H1 (cell line): ENCODE results near the gene LRRC14B. TPM values are rescaled to one million over a fixed set of nuclear protein-coding genes. Genes with fewer than 3 reads are reported as not detected.

Experiments used
- CTCF ChIA-PET: fragments of 300-600 bp; sonication (Branson Sonifier 250); formaldehyde crosslinking; loops from one replicate; lab custom pipeline; 2021; ENCODE audit not compliant: partially characterized antibody; lab: Charles Lee
- POLR2A ChIA-PET: fragments of 300-600 bp; sonication (Branson Sonifier 250); formaldehyde crosslinking; loops from one replicate; lab custom pipeline; 2021; ENCODE audit warnings: inconsistent platforms; ENCODE audit not compliant: partially characterized antibody; lab: Charles Lee
- DNase-seq, 2 experiments: peaks; one replicate each; pipeline versions ENCODE4 v3.0.0 to v3.0.0-alpha.2; 2010 to 2022; ENCODE audit warnings: low spot score in 2 of 2, low read depth in 1 of 2, mixed read lengths in 1 of 2
- FAIRE-seq: peaks from 2 replicates; lab custom pipeline; 2011; peaks lifted over from hg19 to GRCh38; lab: Jason Lieb, UNC
- H2AFZ ChIP-seq: 2 replicates; pipeline ENCODE4 v1.8.1; 2012; ENCODE audit warnings: low read length, inconsistent platforms
- H2AK5ac ChIP-seq: 2 replicates; pipeline ENCODE4 v1.6.1; 2013; ENCODE audit warnings: low read depth, low read length
- H2BK120ac ChIP-seq: replicated peaks from 2 replicates; pipeline ENCODE3; 2013; ENCODE audit warnings: low read depth, low read length, inconsistent platforms
- H2BK12ac ChIP-seq: 2 replicates; pipeline ENCODE4 v1.6.1; 2013; ENCODE audit warnings: low read depth, low read length
- H2BK15ac ChIP-seq: 2 replicates; pipeline ENCODE4 v1.6.1; 2013; ENCODE audit warnings: low read length
- H2BK20ac ChIP-seq: 2 replicates; pipeline ENCODE4 v1.6.1; 2013; ENCODE audit warnings: low read length
- H2BK5ac ChIP-seq: 2 replicates; pipeline ENCODE4 v1.6.1; 2013; ENCODE audit warnings: low read depth, low read length
- H3K14ac ChIP-seq: 2 replicates; pipeline ENCODE4 v1.6.1; 2013; ENCODE audit warnings: inconsistent platforms; ENCODE audit not compliant: insufficient read length
- H3K18ac ChIP-seq: 2 replicates; pipeline ENCODE4 v1.6.1; 2013; ENCODE audit warnings: low read length; ENCODE audit errors: extremely low read depth
- H3K23ac ChIP-seq: 2 replicates; pipeline ENCODE4 v1.6.1; 2013; ENCODE audit warnings: inconsistent platforms; ENCODE audit not compliant: insufficient read length
- H3K23me2 ChIP-seq: 2 replicates; pipeline ENCODE4 v1.6.1; 2013; ENCODE audit warnings: low read depth, low read length
- H3K27ac ChIP-seq: 2 replicates; pipeline ENCODE4 v1.6.1; 2011; ENCODE audit warnings: low read depth, low read length, inconsistent platforms
- H3K27me3 ChIP-seq, 4 experiments: replicated peaks in 1 of 4; 1 replicate in 1 of 4; 2 replicates in 3 of 4; pipeline versions ENCODE4 v1.6.1 to v1.8.1; 2011 to 2013; ENCODE audit warnings: low read length in 3 of 4, mild to moderate bottlenecking in 3 of 4, inconsistent platforms in 2 of 4, mixed read lengths in 2 of 4, moderate library complexity in 1 of 4; ENCODE audit not compliant: control insufficient read depth in 3 of 4, insufficient read depth in 3 of 4; ENCODE audit errors: extremely low read depth in 1 of 4
- H3K36me3 ChIP-seq, 4 experiments: 2 replicates each; pipeline versions ENCODE4 v1.6.1 to v1.8.1; 2011 to 2013; ENCODE audit warnings: mild to moderate bottlenecking in 4 of 4, low read length in 3 of 4, moderate library complexity in 2 of 4, control low read depth in 1 of 4, inconsistent platforms in 1 of 4; ENCODE audit not compliant: insufficient read depth in 4 of 4, control insufficient read depth in 2 of 4
- H3K4ac ChIP-seq: replicated peaks from 2 replicates; pipeline ENCODE3; 2013; ENCODE audit warnings: low read length, low read depth, mixed read lengths, inconsistent platforms; ENCODE audit not compliant: insufficient read length
- H3K4me1 ChIP-seq, 4 experiments: replicated peaks in 1 of 4; 1 replicate in 1 of 4; 2 replicates in 3 of 4; pipeline versions ENCODE4 v1.6.1 to v1.8.1; 2011 to 2013; ENCODE audit warnings: low read length in 3 of 4, inconsistent platforms in 2 of 4, mixed read lengths in 1 of 4; ENCODE audit not compliant: insufficient read depth in 4 of 4, control insufficient read depth in 3 of 4
- H3K4me2 ChIP-seq, 2 experiments: 2 replicates each; pipeline versions ENCODE4 v1.6.1 to v1.8.1; 2011 to 2013; ENCODE audit warnings: low read depth in 2 of 2, low read length in 2 of 2, control low read depth in 1 of 2, inconsistent platforms in 1 of 2, mild to moderate bottlenecking in 1 of 2; ENCODE audit not compliant: insufficient read depth in 1 of 2
- H3K4me3 ChIP-seq, 4 experiments: fragments of 200-600, 300-600 bp in 1 of 4; sonication (generic), shearing (Covaris generic), sonication (Bioruptor Twin) in 1 of 4; 2 replicates each; pipeline versions ENCODE4 v1.5.1 to v1.8.1; 2011 to 2016; ENCODE audit warnings: low read length in 4 of 4, low read depth in 3 of 4, control low read depth in 2 of 4, inconsistent platforms in 2 of 4, mild to moderate bottlenecking in 2 of 4, mixed read lengths in 1 of 4, moderate library complexity in 1 of 4; ENCODE audit not compliant: insufficient read depth in 2 of 4; ENCODE audit errors: extremely low read depth in 1 of 4
- H3K56ac ChIP-seq: replicated peaks from 2 replicates; pipeline ENCODE3; 2013; ENCODE audit warnings: low read depth, mild to moderate bottlenecking, mixed read lengths, low read length, inconsistent platforms; ENCODE audit not compliant: insufficient read length
- H3K79me1 ChIP-seq: 2 replicates; pipeline ENCODE4 v1.6.1; 2013; ENCODE audit warnings: low read depth, low read length, control low read depth
- H3K79me2 ChIP-seq, 2 experiments: 2 replicates each; pipeline versions ENCODE4 v1.6.1 to v1.8.1; 2012 to 2013; ENCODE audit warnings: low read length in 2 of 2, mild to moderate bottlenecking in 2 of 2, inconsistent platforms in 1 of 2; ENCODE audit not compliant: insufficient read depth in 2 of 2, control insufficient read depth in 1 of 2
- H3K9ac ChIP-seq, 4 experiments: replicated peaks in 1 of 4; 1 replicate in 1 of 4; 2 replicates in 3 of 4; pipeline versions ENCODE4 v1.6.1 to v1.8.1; 2011 to 2013; ENCODE audit warnings: low read depth in 3 of 4, low read length in 3 of 4, control low read depth in 2 of 4, mild to moderate bottlenecking in 2 of 4, moderate library complexity in 2 of 4, inconsistent platforms in 1 of 4; ENCODE audit errors: extremely low read depth in 1 of 4
- H3K9me3 ChIP-seq, 2 experiments: 2 replicates each; pipeline versions ENCODE4 v1.6.1 to v1.8.1; 2012 to 2013; ENCODE audit warnings: mild to moderate bottlenecking in 2 of 2, moderate library complexity in 2 of 2, control low read depth in 1 of 2, inconsistent platforms in 1 of 2, low read depth in 1 of 2, low read length in 1 of 2, mixed read lengths in 1 of 2; ENCODE audit not compliant: insufficient read depth in 2 of 2
- H4K20me1 ChIP-seq, 2 experiments: replicated peaks in 1 of 2; 2 replicates each; pipeline versions ENCODE3 to v1.8.1; 2011 to 2013; ENCODE audit warnings: inconsistent platforms in 2 of 2, low read length in 2 of 2, mild to moderate bottlenecking in 1 of 2; ENCODE audit not compliant: insufficient read depth in 2 of 2, control insufficient read depth in 1 of 2
- H4K5ac ChIP-seq: 2 replicates; pipeline ENCODE4 v1.6.1; 2013; ENCODE audit warnings: low read length, low read depth, mixed read lengths, inconsistent platforms; ENCODE audit not compliant: insufficient read length
- H4K8ac ChIP-seq: 2 replicates; pipeline ENCODE4 v1.8.0; 2013; ENCODE audit warnings: mild to moderate bottlenecking, moderate library complexity, low read length, inconsistent platforms; ENCODE audit not compliant: insufficient read depth; ENCODE audit errors: extremely low read depth
- H4K91ac ChIP-seq: replicated peaks from 2 replicates; pipeline ENCODE3; 2013; ENCODE audit warnings: low read length, mixed read lengths, inconsistent platforms; ENCODE audit not compliant: insufficient read length
- ASH2L ChIP-seq: fragments of 200-600, 300-600 bp; sonication (generic); IDR thresholded peaks from one replicate; pipeline ENCODE4 v1.7.1; 2017; ENCODE audit warnings: low read length
- CEBPB ChIP-seq: IDR thresholded peaks from 2 replicates; pipeline ENCODE4 v1.6.1; 2012; ENCODE audit warnings: low read depth, low read length
- CREB1 ChIP-seq: IDR thresholded peaks from 2 replicates; pipeline ENCODE4 v1.6.1; 2012; ENCODE audit warnings: inconsistent platforms
- FOSL1 ChIP-seq: IDR thresholded peaks from 2 replicates; pipeline ENCODE4 v1.6.1; 2011; ENCODE audit warnings: mild to moderate bottlenecking, low read depth, low read length, moderate library complexity; ENCODE audit not compliant: insufficient read depth
- GABPA ChIP-seq: IDR thresholded peaks from 2 replicates; pipeline ENCODE4 v1.6.1; 2011; ENCODE audit warnings: mild to moderate bottlenecking, low read length, moderate library complexity, borderline replicate concordance; ENCODE audit not compliant: insufficient read depth
- HDAC6 ChIP-seq: IDR thresholded peaks from one replicate; pipeline ENCODE4 v1.7.1; 2012; ENCODE audit warnings: low read depth, mild to moderate bottlenecking, inconsistent platforms, low read length, moderate library complexity
- JUN ChIP-seq: IDR thresholded peaks from 2 replicates; pipeline ENCODE4 v1.6.1; 2011; ENCODE audit warnings: low read depth, mild to moderate bottlenecking, improper control_type of control experiment, low read length
- MAX ChIP-seq: IDR thresholded peaks from 2 replicates; pipeline ENCODE4 v1.6.1; 2012; ENCODE audit warnings: inconsistent platforms
- POLR2A ChIP-seq, 2 experiments: IDR thresholded peaks; 1 replicate in 1 of 2; 2 replicates in 1 of 2; pipeline ENCODE4 v1.6.1; 2011; ENCODE audit warnings: low read depth in 2 of 2, low read length in 2 of 2, mild to moderate bottlenecking in 2 of 2; ENCODE audit errors: control extremely low read depth in 1 of 2
- POLR2AphosphoS5 ChIP-seq: IDR thresholded peaks from 2 replicates; pipeline ENCODE4 v1.6.1; 2011; ENCODE audit warnings: low read depth, low read length
- SAP30 ChIP-seq: fragments of 300-600 bp; sonication (generic); IDR thresholded peaks from 2 replicates; pipeline ENCODE4 v1.7.1; 2012; ENCODE audit warnings: low read length, moderate library complexity, mild to moderate bottlenecking, inconsistent platforms; ENCODE audit not compliant: insufficient read depth, insufficient replicate concordance
- SIX5 ChIP-seq: IDR thresholded peaks from 2 replicates; pipeline ENCODE4 v1.6.1; 2011; ENCODE audit warnings: mild to moderate bottlenecking, low read depth, low read length
- SP2 ChIP-seq: IDR thresholded peaks from 2 replicates; pipeline ENCODE4 v1.6.1; 2012; ENCODE audit warnings: mild to moderate bottlenecking, low read length, inconsistent platforms
- ZNF274 ChIP-seq: IDR thresholded peaks from 2 replicates; pipeline ENCODE4 v1.7.0; 2012; ENCODE audit warnings: low read length, borderline replicate concordance; ENCODE audit errors: extremely low read depth
- WGBS, 2 experiments: shearing (Covaris generic) in 1 of 2; methylation state at CpG; one replicate each; pipeline versions ENCODE4 v1.1.6 to v1.1.7; 2013 to 2015; ENCODE audit warnings: low lambda C conversion rate in 2 of 2, mixed read lengths in 2 of 2, inconsistent platforms in 1 of 2, low coverage in 1 of 2, missing lambda C conversion rate in 1 of 2; ENCODE audit not compliant: insufficient replicate concordance in 2 of 2, insufficient coverage in 1 of 2, insufficient read length in 1 of 2; ENCODE audit errors: extremely low coverage in 1 of 2, missing lambda C conversion rate in 1 of 2; 5-methylcytosine and 5-hydroxymethylcytosine counted together
- polyA plus RNA-seq, 7 experiments: library from polyadenylated mRNA; depleted of rRNA in 3 of 7; stranded (reverse) in 5 of 7; unstranded in 2 of 7; fragments of >200 nt in 5 of 7; fragments of 200-250 nt in 2 of 7; gene quantifications; 1 replicate in 5 of 7; 2 replicates in 1 of 7; 4 replicates in 1 of 7; pipeline versions ENCODE4 v1.2.1 to v1.2.3, GENCODE V29; 2011 to 2013; ENCODE audit warnings: missing spikeins in 2 of 7, mixed read lengths in 2 of 7
- total RNA-seq: library from RNA; stranded (reverse); fragmentation: NEBNext Ultra II Directional; extraction: Animal tissue kit (Norgen Biotek cat#: 25700); gene quantifications from 2 replicates; pipeline ENCODE4 v1.2.1, GENCODE V29; 2021

The LRRC14B gene
- total and polyA plus RNA-seq, 2 of the 8 experiments (the other 6 are each of a cell fraction or from before 2014, with no cell fraction given) = not detected

GRCh38 chr5:191949-192690 is 825 bp downstream of the LRRC14B start:
- H3K56ac ChIP-seq = no peak overlapping the region
- no peak overlapping the region for H3K4me2 ChIP-seq
- H3K23ac ChIP-seq = no peak overlapping the region
- FAIRE-seq (no peak), DNase-seq (no peak)
- no peaks in the 10 kb centered on the region for H3K23me2 ChIP-seq
- no peak overlapping the region for H3K9ac ChIP-seq
- H4K8ac ChIP-seq = no peak overlapping the region
- no peak overlapping the region for H3K14ac ChIP-seq
- no peak overlapping the region for H2BK20ac ChIP-seq
- H2BK120ac ChIP-seq = no peak overlapping the region
- H3K4ac ChIP-seq = no peak overlapping the region
- no peaks in the 10 kb centered on the region; the same call in 1 of the 2 replicates for H3K79me1 ChIP-seq
- H2AK5ac ChIP-seq = no peak overlapping the region
- H3K4me1 ChIP-seq = peaks cover 0 to 12% (median 9%) of the 10 kb centered on the region in 4 experiments; a peak in 5 of 7 replicates
- H2AFZ ChIP-seq = no peak overlapping the region
- no peaks in the 10 kb centered on the region for H3K36me3 ChIP-seq
- H3K9me3 ChIP-seq = no peaks in the 10 kb centered on the region
- H3K27ac ChIP-seq = no peak overlapping the region
- no peak overlapping the region for H2BK5ac ChIP-seq
- CTCF ChIA-PET = interaction anchor here (0.5 to 2.2 kb wide), 6 partner anchors 40 to 1426 kb away, joined by 3 to 7 read pairs (median 3); no protein-coding TSS in a partner anchor
- POLR2A ChIA-PET = interaction anchor here (0.6 to 3.1 kb wide), 7 partner anchors 9 to 111 kb away, joined by 3 to 11 read pairs (median 3); partner anchors contain the start of genes CCDC127 and SDHA
- H3K4me3 ChIP-seq = no peak overlapping the region
- H3K79me2 ChIP-seq = no peaks in the 10 kb centered on the region
- H2BK12ac ChIP-seq = no peak overlapping the region
- H2BK15ac ChIP-seq = no peak overlapping the region
- WGBS, 2 experiments = 92% methylated on average over 37 of the region's 46 CpGs; no CpG with 5 or more reads in 1 of the 2 experiments
- peaks cover 3 to 12% of the 10 kb centered on the region in 2 experiments for H4K20me1 ChIP-seq
- no peak overlapping the region for H3K18ac ChIP-seq
- no peaks in the 10 kb centered on the region for H3K27me3 ChIP-seq
- no peak overlapping the region for H4K5ac ChIP-seq
- H4K91ac ChIP-seq = no peak overlapping the region
- no peak for TF ChIP-seq ZNF274
- no peak for TF ChIP-seq POLR2A (IDR thresholded peaks at IDR 0.05; ENCODE audit: control extremely low read depth in 1 of 2, low read depth in 2 of 2, low read length in 2 of 2)
- no peak for TF ChIP-seq SP2
- no peak for TF ChIP-seq MAX
- TF ChIP-seq GABPA = no peak
- TF ChIP-seq SAP30 = no peak
- no peak for TF ChIP-seq JUN
- TF ChIP-seq HDAC6 = no peak
- no peak for TF ChIP-seq FOSL1
- no peak for TF ChIP-seq CREB1
- no peak for TF ChIP-seq CEBPB
- TF ChIP-seq ASH2L = no peak
- no peak for TF ChIP-seq POLR2AphosphoS5
- TF ChIP-seq SIX5 = no peak
